ENCODE data around the gene GSTK1. TPM values are rescaled to one million over a fixed set of nuclear protein-coding genes. Genes with fewer than 3 reads are reported as not detected.
"Not testable (repeated sequence)": the region's sequence is repeated elsewhere in the genome, so short reads cannot be mapped to it uniquely, and the experiment has no call there.

The GSTK1 gene
- 96.1 and 111 TPM in 2 replicates for total RNA-seq (2014; rRNA removed; shearing (Covaris generic))

DNA sequence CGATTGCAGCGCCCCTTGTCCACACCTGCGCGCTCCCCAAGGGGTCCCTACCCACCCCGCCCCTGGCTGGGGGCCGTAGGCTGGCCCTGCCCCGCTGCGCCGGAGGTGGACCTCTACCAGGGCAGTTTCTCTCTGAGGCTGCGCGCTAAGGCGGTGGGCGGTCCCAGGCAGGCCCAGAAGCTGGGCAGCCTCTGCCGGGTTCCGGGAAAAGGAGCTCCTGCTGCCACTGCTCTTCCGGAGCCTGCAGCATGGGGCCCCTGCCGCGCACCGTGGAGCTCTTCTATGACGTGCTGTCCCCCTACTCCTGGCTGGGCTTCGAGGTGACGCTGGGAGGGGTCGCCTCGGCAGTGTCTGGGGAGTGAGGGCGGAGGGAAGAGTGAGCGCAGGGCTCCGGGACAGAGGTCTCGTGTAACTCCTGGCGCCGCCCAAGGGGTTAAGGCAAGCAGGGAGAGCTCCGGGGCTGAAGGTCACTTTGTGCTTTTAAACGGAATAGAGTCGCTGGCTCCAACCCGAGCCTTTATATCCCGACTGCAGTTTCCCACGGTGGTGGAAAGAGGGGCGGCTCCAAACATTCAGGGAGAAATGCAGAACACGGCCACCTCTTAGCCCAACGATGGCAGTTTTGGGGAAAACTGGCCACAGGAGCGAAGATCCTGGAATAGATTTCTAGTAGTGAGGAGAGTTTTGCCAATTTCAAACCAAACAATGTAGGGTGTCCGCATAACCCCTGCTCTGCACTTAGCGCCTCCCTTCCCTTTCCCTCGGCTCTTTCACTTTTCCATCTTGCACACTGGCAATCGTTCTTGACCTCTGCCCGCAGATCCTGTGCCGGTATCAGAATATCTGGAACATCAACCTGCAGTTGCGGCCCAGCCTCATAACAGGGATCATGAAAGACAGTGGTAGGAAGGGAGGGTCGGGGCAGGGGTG lies at the start of gene GSTK1:
TSS of gene GSTK1 (plus strand) at position 176 of the 930 bp plus-strand sequence. CDS start at position 249, 73 bp downstream.
- peak; percentile 68 for DNase-seq (ENCODE audit: low read depth)

- DNase-seq (ENCODE audit: low read depth) = not testable (repeated sequence)
Observed at GRCh38 chr7:143213478-143213877, 49.8 kb upstream of the GSTK1 start.

GRCh38 chr7:143214789-143215679 lies 48.2 kb upstream of the GSTK1 start:
- DNase-seq (ENCODE audit: low read depth) = peak; percentile 76

GRCh38 chr7:143216151-143216550 lies 47.1 kb upstream of the GSTK1 start:
- DNase-seq (ENCODE audit: low read depth) = peak; percentile 14

GRCh38 chr7:143216686-143217085 lies 46.6 kb upstream of the GSTK1 start:
- DNase-seq (ENCODE audit: low read depth) = no peak

- no peak for DNase-seq (ENCODE audit: low read depth)
Observed at GRCh38 chr7:143217806-143218205, 45.4 kb upstream of the GSTK1 start.

DNA sequence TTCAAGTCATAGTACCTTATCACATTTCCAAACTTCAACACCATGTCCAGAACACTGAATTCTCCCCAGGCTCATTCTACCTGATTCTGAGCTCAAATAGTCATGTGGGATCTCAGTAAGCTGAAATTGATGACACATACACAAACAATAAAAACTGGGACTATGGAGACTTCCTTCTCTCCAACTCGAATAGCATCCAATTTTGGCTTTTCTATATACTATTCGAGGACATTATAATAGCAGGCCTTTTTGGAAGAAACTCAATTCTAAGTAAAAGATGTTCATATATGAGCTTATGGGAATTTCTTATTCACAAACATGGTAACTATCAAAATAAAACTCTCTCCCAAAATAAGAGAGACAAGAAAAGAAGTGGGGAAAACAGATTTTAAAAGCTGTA lies 42.0 kb upstream of the GSTK1 start:
- no peak for DNase-seq (ENCODE audit: low read depth)

DNA sequence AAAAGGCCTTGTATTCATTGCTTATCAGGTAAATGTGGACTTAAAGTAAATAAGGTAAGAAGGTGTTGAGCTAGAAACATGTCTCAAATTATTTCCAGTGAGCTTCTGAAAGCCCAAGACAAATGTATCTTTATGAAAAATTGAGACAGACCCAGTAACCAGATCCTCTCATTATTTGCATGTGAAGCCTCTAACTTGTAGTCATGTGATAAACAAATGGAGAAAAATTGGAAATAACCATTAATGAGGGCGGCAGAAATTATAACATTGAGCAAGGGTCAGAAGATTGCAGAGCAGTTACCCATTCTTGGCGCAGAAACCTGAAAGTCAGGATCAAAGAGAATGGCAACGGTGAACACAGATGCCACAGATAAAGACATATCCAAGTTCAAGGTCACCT lies 41.5 kb upstream of the GSTK1 start, which contains the start of gene TAS2R40:
TSS of gene TAS2R40 (plus strand) at position 301 of the 400 bp plus-strand sequence. CDS start at position 343, 42 bp downstream.
- DNase-seq (ENCODE audit: low read depth) = no peak

- DNase-seq (ENCODE audit: low read depth) = no peak
Observed at GRCh38 chr7:143222782-143223181, 40.5 kb upstream of the GSTK1 start.

DNA sequence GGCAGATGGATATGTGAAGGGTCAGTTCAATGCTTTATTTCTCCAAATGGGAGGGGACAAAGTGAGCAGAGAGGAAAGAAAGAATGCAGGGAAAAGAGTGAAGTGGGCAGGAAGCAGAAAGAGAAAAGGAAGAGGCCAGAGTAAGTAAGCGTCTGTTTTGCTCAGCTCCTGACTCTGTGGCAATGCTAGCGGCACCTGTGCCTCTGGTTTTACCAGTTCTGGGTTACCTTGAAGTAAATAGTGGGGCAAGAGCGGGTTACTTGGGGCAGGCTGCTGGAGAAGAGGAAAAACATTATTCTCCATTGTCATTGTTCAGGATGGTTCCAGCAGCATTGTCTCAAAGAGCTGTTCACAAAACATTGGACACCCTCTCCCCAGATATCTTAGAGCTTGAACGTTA lies 39.5 kb upstream of the GSTK1 start:
- DNase-seq (ENCODE audit: low read depth) = no peak

GRCh38 chr7:143225047-143225446 lies 38.2 kb upstream of the GSTK1 start:
- DNase-seq (ENCODE audit: low read depth) = no peak

- no peak for DNase-seq (ENCODE audit: low read depth)
Observed at GRCh38 chr7:143227806-143228205, 35.4 kb upstream of the GSTK1 start.

DNA sequence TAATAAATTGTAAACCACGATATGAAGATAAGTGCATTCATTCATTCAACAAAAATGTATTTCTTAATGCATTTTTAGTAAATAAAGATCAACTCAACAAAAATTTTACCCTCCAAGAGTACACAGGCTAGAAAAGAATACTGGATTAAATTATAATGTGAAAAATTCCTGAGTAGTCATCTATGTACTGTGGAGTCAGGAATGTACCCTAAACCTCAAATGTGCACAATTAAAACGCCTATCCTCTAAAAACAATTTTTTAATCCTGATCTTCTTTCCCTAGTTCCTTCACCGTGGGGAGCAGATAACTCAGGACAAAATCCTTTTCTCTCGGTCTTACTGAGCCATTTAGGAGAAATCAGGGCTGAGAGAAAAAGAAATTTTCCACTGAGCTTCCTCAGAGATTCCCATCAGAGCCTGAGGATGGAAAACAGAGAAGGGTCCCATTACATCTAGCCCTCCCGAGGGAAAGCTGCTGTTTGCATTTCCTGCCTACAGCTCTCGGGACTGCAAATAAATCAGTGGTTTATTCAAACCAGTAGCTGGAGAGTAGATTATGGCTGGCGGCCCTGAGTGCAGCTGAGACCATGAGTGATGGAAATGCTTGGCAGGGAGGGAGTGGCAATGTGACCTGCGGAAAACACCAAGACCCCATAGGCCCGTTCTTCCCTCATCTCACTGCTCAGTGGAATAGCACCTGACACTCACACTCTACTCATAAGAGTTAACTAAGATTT lies 34.0 kb upstream of the GSTK1 start:
- no peak for DNase-seq (ENCODE audit: low read depth)

DNA sequence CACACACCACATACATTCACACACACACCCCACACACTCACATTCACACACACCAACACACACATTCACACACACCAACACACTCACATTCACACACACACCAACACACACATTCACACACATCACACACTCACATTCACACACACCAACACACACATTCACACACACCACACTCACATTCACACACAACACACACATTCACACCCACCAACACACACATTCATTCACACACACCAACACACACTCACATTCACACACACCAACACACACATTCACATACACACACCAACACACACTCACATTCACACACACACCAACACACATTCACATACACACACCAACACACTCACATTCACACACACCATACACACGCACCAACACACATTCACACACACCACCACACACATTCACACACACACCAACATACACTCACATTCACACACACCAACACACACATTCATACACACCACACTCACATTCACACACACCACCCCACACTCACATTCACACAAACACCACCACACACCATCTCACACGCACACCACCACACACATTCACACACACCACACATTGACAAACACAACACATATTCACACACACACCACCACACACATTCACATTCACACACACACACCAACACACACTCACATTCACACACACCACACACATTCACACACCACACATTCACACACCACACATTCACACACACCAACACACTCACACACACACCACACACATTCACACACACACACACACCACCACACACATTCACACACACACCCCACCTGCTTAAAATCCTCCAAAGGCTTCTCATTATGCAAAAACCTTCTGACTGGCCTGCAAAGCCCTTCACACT lies 32.4 kb upstream of the GSTK1 start:
- DNase-seq (ENCODE audit: low read depth) = no peak

DNA sequence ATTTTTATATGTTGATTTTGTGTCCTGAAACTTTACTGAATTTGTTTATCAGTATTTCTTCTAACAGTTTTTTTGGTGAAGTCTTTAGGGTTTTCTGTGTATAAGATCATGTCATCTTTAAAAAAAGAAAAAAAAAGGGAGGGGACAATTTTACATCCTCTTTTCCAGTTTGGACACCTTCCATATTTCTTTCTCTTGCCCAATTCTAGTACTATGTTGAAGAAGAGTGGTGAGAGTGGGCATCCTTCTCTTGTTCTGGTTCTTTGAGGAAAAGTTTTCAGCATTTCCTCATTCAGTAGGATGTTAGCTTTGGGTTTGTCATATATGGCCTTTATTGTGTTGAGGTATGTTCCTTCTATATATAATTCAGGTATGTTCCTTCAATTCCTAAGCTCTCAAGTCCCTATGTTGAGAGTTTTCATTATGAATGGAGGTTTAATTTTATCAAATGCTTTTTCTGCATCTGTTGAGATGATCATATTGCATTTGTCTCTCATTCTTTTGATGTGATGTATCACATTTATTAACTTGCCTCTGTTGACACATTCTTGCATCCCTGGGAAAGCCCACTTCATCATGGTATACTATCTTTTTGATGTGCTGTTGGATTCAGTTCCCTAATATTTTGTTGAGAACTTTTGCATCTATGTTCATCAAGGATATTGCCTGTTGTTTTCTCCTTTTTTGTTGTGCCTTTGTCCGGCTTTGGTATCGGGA lies 29.3 kb upstream of the GSTK1 start:
- no peak for DNase-seq (ENCODE audit: low read depth)

DNA sequence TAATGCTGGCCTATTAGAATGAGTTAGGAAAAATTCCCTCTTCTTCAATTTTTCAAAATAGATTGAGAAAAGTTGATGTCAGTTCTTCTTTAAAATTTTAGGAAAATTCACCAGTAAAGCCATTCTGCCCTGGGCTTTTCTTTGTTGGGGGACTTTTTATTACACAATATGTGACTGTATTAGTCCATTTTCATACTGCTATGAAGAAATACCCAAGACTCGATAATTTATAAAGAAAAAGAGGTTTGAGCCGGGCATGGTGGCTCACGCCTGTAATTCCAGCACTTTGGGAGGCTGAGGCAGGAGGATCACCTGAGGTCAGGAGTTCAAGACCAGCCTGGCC lies 28.7 kb upstream of the GSTK1 start:
- DNase-seq (ENCODE audit: low read depth) = no peak

DNA sequence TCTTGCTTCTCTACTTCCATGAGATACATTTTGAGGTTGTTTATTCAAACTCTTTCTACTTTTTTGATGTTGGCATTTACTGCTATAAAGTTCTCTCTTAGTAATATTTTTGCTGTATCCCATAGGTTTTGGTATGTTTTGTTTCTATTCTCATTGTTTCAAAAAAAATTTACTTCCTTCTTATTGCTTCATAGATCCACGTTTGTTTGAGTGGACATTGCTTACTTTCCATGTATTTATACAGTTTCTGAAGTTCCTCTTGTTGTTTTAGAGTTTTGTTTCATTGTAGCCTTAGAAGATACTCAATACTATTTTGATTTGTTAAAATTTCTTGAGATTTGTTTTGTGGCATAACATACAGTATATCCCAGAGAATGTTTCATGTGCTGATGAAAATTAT lies 27.7 kb upstream of the GSTK1 start:
- DNase-seq (ENCODE audit: low read depth) = no peak

DNA sequence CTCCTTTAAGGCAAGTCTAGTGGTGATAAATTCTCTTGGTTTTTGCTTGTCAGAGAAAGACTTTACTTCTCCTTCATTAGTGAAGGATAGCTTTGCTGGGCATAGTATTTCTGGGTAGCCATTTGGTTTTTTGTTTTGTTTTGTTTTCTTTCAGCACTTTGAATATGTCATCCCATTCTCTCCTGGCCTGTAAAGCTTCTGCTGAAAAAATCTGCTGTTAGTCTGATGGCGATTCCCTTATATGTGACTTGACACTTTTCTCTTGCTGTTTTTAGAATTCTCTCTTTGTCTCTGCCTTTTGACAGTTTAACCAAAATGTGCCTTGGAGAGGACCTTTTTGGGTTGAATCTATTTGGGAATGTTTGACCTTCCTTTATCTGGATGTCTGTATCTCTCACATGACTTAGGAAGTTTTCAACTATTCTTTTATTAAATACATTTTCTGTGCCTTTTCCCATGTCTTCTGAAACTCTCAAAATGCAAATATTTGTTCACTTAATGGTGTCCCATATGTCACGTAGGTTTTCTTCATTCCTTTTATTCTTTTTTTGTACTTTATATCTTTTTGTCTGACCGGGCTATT lies 26.7 kb upstream of the GSTK1 start:
- DNase-seq (ENCODE audit: low read depth) = no peak

GRCh38 chr7:143237366-143237765 lies 25.9 kb upstream of the GSTK1 start:
- no peak for DNase-seq (ENCODE audit: low read depth)

Data from RPMI7951 (cell line).